Progenitor cell of endocrine pancreas (in vitro differentiated cells): Measurements from ENCODE around the gene GNPAT. TPM values are rescaled to one million over a fixed set of nuclear protein-coding genes. Genes with fewer than 3 reads are reported as not detected.

Experiments
- DNase-seq: peaks from one replicate; pipeline ENCODE4 v3.0.0; 2021; ENCODE audit warnings: low spot score; ENCODE audit not compliant: unreplicated experiment
- H3K27ac Mint-ChIP-seq: 2 replicates; pipeline ENCODE4 v1.8.0; 2021; ENCODE audit warnings: mild to moderate bottlenecking, moderate library complexity, mixed read lengths
- H3K27me3 Mint-ChIP-seq: 2 replicates; pipeline ENCODE4 v1.8.0; 2021; ENCODE audit warnings: mixed read lengths
- H3K36me3 Mint-ChIP-seq: 2 replicates; pipeline ENCODE4 v1.8.0; 2022; ENCODE audit warnings: mixed read lengths; ENCODE audit not compliant: insufficient read depth
- H3K4me1 Mint-ChIP-seq: 2 replicates; pipeline ENCODE4 v1.8.0; 2021; ENCODE audit warnings: low read depth, mixed read lengths
- H3K4me3 Mint-ChIP-seq: 2 replicates; pipeline ENCODE4 v1.8.0; 2021; ENCODE audit warnings: low read depth, mild to moderate bottlenecking, moderate library complexity, mixed read lengths
- H3K9me3 Mint-ChIP-seq: 2 replicates; pipeline ENCODE4 v1.8.0; 2021; ENCODE audit warnings: low read depth, mixed read lengths
- total RNA-seq: library from RNA; stranded (reverse); gene quantifications from 2 replicates; pipeline ENCODE4 v1.2.1, GENCODE V29; 2021
- TF ChIP-seq, protein P1 (sequence below): fragments of 200-600 bp; sonication (generic); IDR thresholded peaks from one replicate; pipeline ENCODE4 v1.5.0; 2021; ENCODE audit warnings: antibody characterized with exemption, mild to moderate bottlenecking; ENCODE audit not compliant: unreplicated experiment

The GNPAT gene
- total RNA-seq, 1 donor from 2014 or later, result 70.2 TPM

DNA sequence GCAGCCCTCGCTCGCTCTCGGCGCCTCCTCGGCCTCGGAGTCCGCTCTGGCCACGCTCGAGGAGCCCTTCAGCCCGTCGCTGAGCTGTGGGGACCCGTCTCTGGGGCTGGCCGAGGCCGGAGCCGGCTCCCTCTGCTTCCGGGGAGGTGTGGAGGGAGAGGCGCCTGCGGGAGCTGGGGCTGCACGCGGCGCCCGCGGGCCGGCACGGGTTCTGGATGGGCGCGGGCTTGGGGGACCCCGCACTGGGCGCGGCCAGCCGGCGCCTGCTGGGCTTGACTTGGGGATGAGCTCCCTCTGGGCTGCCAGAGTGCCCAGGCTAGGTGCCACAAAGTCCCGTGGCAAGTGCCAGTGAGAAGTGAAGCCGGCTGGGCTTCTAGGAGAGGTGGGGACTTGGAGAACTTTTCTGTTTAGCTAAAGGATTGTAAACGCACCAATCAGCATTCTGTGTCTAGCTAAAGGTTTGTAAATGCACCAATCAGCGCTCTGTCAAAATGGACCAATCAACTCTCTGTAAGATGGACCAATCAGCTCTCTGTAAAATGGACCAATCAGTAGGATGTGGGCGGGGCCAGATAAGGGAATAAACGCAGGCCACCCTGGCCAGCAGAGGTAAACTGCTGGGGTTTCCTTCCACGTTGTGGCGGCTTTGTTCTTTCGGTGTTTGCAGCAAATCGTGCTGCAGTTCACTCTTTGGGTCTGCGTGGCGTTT is 76.4 kb downstream of the GNPAT start:
- H3K27me3 Mint-ChIP-seq, result no peaks in the 10 kb centered on the region
- no peak for DNase-seq
- no peaks in the 10 kb centered on the region for H3K36me3 Mint-ChIP-seq
- no peak overlapping the region for H3K4me3 Mint-ChIP-seq
- H3K4me1 Mint-ChIP-seq, result no peaks in the 10 kb centered on the region
- TF ChIP-seq, protein P1, sequence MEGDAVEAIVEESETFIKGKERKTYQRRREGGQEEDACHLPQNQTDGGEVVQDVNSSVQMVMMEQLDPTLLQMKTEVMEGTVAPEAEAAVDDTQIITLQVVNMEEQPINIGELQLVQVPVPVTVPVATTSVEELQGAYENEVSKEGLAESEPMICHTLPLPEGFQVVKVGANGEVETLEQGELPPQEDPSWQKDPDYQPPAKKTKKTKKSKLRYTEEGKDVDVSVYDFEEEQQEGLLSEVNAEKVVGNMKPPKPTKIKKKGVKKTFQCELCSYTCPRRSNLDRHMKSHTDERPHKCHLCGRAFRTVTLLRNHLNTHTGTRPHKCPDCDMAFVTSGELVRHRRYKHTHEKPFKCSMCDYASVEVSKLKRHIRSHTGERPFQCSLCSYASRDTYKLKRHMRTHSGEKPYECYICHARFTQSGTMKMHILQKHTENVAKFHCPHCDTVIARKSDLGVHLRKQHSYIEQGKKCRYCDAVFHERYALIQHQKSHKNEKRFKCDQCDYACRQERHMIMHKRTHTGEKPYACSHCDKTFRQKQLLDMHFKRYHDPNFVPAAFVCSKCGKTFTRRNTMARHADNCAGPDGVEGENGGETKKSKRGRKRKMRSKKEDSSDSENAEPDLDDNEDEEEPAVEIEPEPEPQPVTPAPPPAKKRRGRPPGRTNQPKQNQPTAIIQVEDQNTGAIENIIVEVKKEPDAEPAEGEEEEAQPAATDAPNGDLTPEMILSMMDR, result no peak
- H3K27ac Mint-ChIP-seq, result no peak overlapping the region
- H3K9me3 Mint-ChIP-seq, result no peaks in the 10 kb centered on the region

DNA sequence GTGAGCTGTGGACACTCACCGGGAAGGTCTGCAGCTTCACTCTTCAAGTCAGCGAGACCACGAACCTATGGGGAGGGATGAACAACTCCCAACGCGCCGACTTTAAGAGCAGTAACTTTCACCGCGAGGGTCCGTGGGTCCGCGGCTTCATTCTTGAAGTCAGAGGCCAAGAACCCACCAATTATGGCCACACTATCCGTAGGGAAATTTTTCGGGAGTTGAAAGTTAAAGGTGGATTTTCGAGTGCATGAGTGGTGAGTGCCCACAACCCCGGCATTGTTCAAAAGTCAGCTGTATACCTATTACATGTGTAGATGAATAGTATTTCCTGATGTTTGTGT is 77.0 kb downstream of the GNPAT start:
- Mint-ChIP-seq H3K9me3 (no peaks in the 10 kb centered on the region), H3K4me3 (no peak overlapping the region), H3K36me3 (no peaks in the 10 kb centered on the region), H3K27me3 (no peaks in the 10 kb centered on the region), H3K4me1 (no peaks in the 10 kb centered on the region), H3K27ac (no peak overlapping the region)
- no peak for DNase-seq
- TF ChIP-seq, protein P1, result no peak

DNA sequence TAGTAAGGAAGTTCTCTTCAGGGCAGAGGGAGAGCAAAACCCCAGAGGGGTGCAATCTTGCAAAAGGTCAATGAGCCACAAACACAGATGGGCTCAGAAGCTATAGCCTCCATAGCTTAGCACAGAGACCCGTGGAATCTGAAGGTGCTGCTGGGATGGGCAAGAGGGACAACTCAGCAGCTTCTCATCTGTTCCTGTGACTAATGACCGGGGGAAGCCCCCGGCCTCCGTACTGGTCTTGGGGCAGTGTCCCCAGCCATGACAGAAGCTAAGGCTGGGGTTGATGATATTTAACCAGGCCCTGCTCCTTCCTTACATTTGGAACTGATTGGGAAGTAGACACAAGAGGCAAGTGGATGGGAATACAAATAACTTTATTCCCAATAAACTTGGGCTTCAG is 77.6 kb downstream of the GNPAT start:
- no peak overlapping the region for H3K27ac Mint-ChIP-seq
- H3K4me1 Mint-ChIP-seq, result no peaks in the 10 kb centered on the region
- TF ChIP-seq, protein P1, result no peak
- H3K36me3 Mint-ChIP-seq, result no peaks in the 10 kb centered on the region
- H3K27me3 Mint-ChIP-seq, result no peaks in the 10 kb centered on the region
- no peak for DNase-seq
- H3K9me3 Mint-ChIP-seq, result no peaks in the 10 kb centered on the region
- H3K4me3 Mint-ChIP-seq, result no peak overlapping the region

GRCh38 chr1:231319080-231319479 is 78.1 kb downstream of the GNPAT start:
- no peak for DNase-seq
- Mint-ChIP-seq H3K9me3 (no peaks in the 10 kb centered on the region), H3K36me3 (no peaks in the 10 kb centered on the region), H3K4me1 (no peaks in the 10 kb centered on the region), H3K27me3 (no peaks in the 10 kb centered on the region), H3K4me3 (no peak overlapping the region), H3K27ac (no peak overlapping the region)
- TF ChIP-seq, protein P1, result no peak

DNA sequence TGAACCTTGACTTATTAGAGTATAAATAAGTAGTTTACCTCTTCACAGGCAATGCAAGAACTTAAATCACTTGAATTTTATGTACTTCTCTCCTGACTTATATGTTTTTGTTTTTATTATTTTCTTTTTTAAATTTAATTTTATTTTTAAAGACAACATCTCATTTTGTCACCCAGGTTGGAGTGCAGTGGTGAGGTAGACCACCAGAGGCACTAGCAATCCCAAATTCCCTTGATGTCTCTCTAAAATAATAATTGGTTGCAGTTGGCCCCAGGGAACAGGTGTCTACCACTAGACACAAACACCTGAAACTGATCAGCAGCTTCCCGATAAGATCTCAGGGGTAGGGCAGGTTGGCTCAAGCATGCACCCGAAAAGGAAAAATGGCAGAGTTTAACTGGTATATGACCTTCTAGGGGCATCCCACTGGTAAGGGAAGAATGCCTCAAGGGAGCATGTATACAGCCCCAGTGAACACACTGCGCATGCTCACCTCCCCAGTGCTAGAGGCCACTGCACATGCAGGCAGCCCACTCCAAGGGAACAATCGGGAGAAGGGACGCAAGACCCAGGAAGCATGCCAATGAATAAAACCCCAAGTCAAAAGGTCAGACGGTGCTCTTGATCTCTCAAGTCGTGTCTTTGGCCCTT is 82.0 kb downstream of the GNPAT start:
- Mint-ChIP-seq H3K36me3 (no peaks in the 10 kb centered on the region), H3K27ac (no peak overlapping the region), H3K9me3 (no peaks in the 10 kb centered on the region), H3K27me3 (no peaks in the 10 kb centered on the region), H3K4me1 (peaks cover 3% of the 10 kb centered on the region), H3K4me3 (no peak overlapping the region)
- no peak for DNase-seq
- TF ChIP-seq, protein P1, result no peak
